Adrenal gland (tissue), 12 donors: Measurements from ENCODE around the gene CCDC27. TPM values are rescaled to one million over a fixed set of nuclear protein-coding genes. Genes with fewer than 3 reads are reported as not detected.

Experiments
- DNase-seq, 7 donors: peaks; one replicate each; pipeline ENCODE4 v3.0.0-alpha.2; 2019 to 2020
- H3K27ac ChIP-seq, 5 donors: fragments of 200-600 bp; sonication (generic) in 4 of 5; 1 replicate in 3 of 5; 2 replicates in 2 of 5; pipeline versions ENCODE4 v1.5.1 to v1.8.0; 2016 to 2020; ENCODE audit warnings: mild to moderate bottlenecking in 1 of 5
- H3K27me3 ChIP-seq: fragments of 200-600 bp; 2 replicates; pipeline ENCODE4 v1.8.0; 2021
- H3K36me3 ChIP-seq, 2 donors: fragments of 200-600 bp; replicated peaks in 1 of 2; 1 replicate in 1 of 2; 2 replicates in 1 of 2; pipeline versions ENCODE4 v1.5.1 to v1.8.0; 2018 to 2022
- H3K4me1 ChIP-seq, 2 donors: fragments of 200-600 bp; replicated peaks in 1 of 2; 1 replicate in 1 of 2; 2 replicates in 1 of 2; pipeline versions ENCODE4 v1.5.1 to v1.8.0; 2018 to 2021
- H3K4me3 ChIP-seq, 4 donors: fragments of 200-600 bp; sonication (generic) in 3 of 4; one replicate each; pipeline ENCODE4 v1.5.1; 2016 to 2018
- H3K9me3 ChIP-seq, 3 donors: fragments of 200-600 bp; sonication (generic) in 1 of 3; replicated peaks in 1 of 3; 1 replicate in 2 of 3; 2 replicates in 1 of 3; pipeline versions ENCODE4 v1.5.1 to v1.8.0; 2016 to 2021
- POLR2A ChIP-seq, 2 donors: fragments of 450-650 bp; IDR thresholded peaks; one replicate each; pipeline ENCODE4 v1.6.1; 2017; ENCODE audit warnings: antibody characterized with exemption in 2 of 2, mild to moderate bottlenecking in 2 of 2, moderate library complexity in 1 of 2
- WGBS, 4 donors: extraction: QIAGEN DNeasy Blood & Tissue Kit in 2 of 4; methylation state at CpG; one replicate each; pipeline versions ENCODE4 v1.1.5 to v1.1.7; 2013 to 2017; 5-methylcytosine and 5-hydroxymethylcytosine counted together
- intact Hi-C, 2 donors: fragments of 100-400 bp; cut with DNase I; formaldehyde crosslinking; loops; one replicate each; pipeline versions ENCODE4 v1.14.1 to v1.15.0; 2022 to 2023
- polyA plus RNA-seq, 3 donors: library from polyadenylated mRNA; stranded (reverse); fragments of 200-250 nt in 2 of 3; fragments of 350-450 nt in 1 of 3; fragmentation: Illumina TruSeq in 1 of 3; extraction: RNeasy Lipid Tissue Mini Kit (QIAGEN cat#74804) in 1 of 3; gene quantifications; one replicate each; pipeline ENCODE4 v1.2.3, GENCODE V29; 2013 to 2014
- total RNA-seq, 9 donors: library from RNA; depleted of rRNA in 4 of 9; stranded (reverse); fragments of >200 nt in 4 of 9; fragments of 120-200 nt in 1 of 9; fragmentation: NEBNext Ultra II Directional in 1 of 9; extraction: Animal tissue kit (Norgen Biotek cat#: 25700) in 1 of 9; gene quantifications; one replicate each; pipeline versions ENCODE4 v1.1.0 to v1.2.4, GENCODE V29; 2013 to 2023
- TF ChIP-seq, protein P1 (sequence below), 6 experiments: fragments of 450-650 bp in 4 of 6; fragments of 200-600 bp in 2 of 6; sonication (generic) in 1 of 6; IDR thresholded peaks; 1 replicate in 5 of 6; 2 replicates in 1 of 6; pipeline versions ENCODE4 v1.5.1 to v1.8.0; 2016 to 2021; ENCODE audit warnings: antibody characterized with exemption in 6 of 6, mild to moderate bottlenecking in 2 of 6, moderate library complexity in 1 of 6
- donor health status: healthy with polysubstance abuse.
- donor health status: Bipolar disorder and iron deficiency.
- donor health status: DM: yes; HTN: yes; CAD: no.
- donor health status: DM: no; HTN: no; CAD: no.
- donor health status: DM: no; HTN: no; CAD: no.
- donor health status: DM: yes; HTN: yes; CAD: no.

CCDC27 gene
- total and polyA plus RNA-seq, 12 donors = not detected

DNA sequence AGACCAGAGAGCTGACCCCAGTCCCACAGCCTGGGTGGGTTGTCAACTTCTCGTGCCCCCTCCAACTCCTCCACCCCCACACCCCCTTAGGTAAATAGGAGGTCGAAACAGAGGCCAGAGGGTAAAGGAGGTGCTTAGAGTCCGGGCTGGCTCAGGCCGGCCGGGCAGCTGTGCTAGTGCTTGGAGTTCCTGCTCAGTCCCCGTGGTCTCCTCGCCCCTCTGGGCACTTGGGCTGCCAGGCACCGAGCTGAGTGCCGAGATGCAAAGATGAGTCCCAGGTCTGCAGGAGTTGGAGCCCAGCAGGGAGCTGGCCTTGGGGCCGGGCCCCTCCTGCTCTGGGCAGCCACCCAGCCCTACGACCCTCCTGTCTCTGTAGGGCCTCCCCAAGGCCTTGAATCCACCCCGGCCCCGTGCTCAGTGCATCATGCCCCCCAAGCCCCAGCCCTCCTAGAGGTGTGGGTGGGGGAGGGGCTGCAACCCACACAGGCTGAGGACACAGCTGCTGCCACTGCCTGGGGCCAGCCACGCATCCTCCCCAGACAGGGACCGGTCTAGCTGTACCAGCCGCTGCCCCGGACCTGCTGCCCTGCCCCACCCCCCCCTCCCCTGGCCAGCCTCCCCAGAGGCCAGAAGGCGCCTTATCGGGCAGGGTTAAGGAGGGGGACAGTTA is 22.2 kb downstream of the CCDC27 start:
- H3K4me1 ChIP-seq = peaks cover 14 to 37% of the 10 kb centered on the region in 2 donors
- no peak overlapping the region for H3K4me3 ChIP-seq
- no peak for TF ChIP-seq POLR2A (IDR thresholded peaks at IDR 0.05)
- TF ChIP-seq, protein P1, sequence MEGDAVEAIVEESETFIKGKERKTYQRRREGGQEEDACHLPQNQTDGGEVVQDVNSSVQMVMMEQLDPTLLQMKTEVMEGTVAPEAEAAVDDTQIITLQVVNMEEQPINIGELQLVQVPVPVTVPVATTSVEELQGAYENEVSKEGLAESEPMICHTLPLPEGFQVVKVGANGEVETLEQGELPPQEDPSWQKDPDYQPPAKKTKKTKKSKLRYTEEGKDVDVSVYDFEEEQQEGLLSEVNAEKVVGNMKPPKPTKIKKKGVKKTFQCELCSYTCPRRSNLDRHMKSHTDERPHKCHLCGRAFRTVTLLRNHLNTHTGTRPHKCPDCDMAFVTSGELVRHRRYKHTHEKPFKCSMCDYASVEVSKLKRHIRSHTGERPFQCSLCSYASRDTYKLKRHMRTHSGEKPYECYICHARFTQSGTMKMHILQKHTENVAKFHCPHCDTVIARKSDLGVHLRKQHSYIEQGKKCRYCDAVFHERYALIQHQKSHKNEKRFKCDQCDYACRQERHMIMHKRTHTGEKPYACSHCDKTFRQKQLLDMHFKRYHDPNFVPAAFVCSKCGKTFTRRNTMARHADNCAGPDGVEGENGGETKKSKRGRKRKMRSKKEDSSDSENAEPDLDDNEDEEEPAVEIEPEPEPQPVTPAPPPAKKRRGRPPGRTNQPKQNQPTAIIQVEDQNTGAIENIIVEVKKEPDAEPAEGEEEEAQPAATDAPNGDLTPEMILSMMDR (IDR thresholded peaks at IDR 0.05) = no peak
- WGBS, 4 donors = 60 to 80% (median 67%) methylated on average over 6 to 19 of the region's 19 CpGs
- no peaks in the 10 kb centered on the region for H3K27me3 ChIP-seq
- intact Hi-C loops = no loop called here
- no peaks in the 10 kb centered on the region for H3K9me3 ChIP-seq
- DNase-seq = no peak
- H3K27ac ChIP-seq = peak overlapping the region in 2 of 5 donors; percentile 13 to 73
- H3K36me3 ChIP-seq = peaks cover 0 to 5% of the 10 kb centered on the region in 2 donors

DNA sequence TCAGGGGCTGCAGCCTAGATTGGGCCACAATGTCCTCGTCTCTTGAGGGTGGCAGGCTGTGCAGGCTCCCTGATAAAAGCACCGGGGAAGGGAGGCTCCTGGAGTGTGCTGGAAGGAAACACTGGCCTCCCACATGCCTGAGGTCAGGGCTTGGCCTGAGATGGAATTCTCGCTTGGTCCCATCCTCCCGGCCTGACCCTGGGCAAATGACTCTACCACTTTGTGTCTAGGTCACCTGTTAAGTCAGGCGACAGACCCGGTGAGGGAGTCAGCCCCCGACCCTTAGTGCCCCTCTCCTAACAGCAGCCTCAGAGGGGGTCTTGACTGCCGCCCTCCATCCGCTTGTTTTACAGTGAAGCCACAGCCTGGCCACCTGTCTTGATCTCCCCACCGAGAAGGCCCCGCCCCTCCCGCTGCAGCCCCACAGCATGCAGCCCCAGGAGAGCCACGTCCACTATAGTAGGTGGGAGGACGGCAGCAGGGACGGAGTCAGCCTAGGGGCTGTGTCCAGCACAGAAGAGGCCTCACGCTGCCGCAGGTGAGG is 22.8 kb downstream of the CCDC27 start:
- H3K36me3 ChIP-seq = peaks cover 0 to 11% of the 10 kb centered on the region in 2 donors
- H3K9me3 ChIP-seq = no peaks in the 10 kb centered on the region
- DNase-seq = no peak
- intact Hi-C loops = no loop called here
- no peak overlapping the region for H3K4me3 ChIP-seq
- 33 to 44% (median 41%) methylated on average over 1 to 17 of the region's 17 CpGs for WGBS, 4 donors
- H3K27me3 ChIP-seq = no peaks in the 10 kb centered on the region
- peaks cover 14 to 37% of the 10 kb centered on the region in 2 donors for H3K4me1 ChIP-seq
- no peak for TF ChIP-seq POLR2A (IDR thresholded peaks at IDR 0.05)
- TF ChIP-seq, protein P1 (IDR thresholded peaks at IDR 0.05) = no peak
- H3K27ac ChIP-seq = peak overlapping the region in 2 of 5 donors; percentile 13 to 73

DNA sequence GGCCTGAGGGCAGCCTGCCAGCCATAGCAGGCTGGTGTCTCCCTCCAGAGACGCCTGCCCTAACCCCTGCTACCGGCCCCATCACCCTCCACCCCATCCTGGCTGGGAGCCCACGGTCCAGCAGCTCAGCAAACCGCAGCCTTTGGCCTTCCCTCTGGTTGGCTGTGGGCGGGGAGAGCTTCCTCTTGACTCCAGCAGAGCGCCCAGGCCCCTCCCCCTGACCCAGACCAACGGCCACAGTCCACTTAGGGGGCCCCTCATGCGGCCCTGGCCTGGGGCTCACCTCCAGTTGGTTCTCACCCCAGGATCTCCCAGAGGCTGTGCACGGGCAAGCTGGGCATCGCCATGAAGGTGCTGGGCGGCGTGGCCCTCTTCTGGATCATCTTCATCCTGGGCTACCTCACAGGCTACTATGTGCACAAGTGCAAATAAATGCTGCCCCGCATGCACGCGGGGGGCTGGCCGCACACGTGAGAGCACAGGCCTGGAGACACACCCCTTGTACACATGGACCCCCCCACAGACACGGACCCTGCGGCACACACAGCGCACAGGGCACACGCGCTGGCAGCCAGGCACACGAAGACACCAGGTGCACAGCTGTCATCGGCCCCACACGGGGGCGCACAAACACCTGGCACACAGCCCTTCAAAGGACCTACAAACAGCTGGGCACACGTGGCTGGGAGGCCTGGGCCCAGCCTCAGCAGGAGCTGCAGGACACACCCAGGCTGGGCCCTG is 23.4 kb downstream of the CCDC27 start:
- no peak overlapping the region for H3K4me3 ChIP-seq
- peak overlapping the region in 1 of 5 donors; percentile 73 for H3K27ac ChIP-seq
- H3K9me3 ChIP-seq = no peaks in the 10 kb centered on the region
- peaks cover 0 to 17% of the 10 kb centered on the region in 2 donors for H3K36me3 ChIP-seq
- intact Hi-C loops = no loop called here
- WGBS, 4 donors = 11 to 40% (median 27%) methylated on average over 6 to 27 of the region's 27 CpGs
- no peak for TF ChIP-seq POLR2A (IDR thresholded peaks at IDR 0.05)
- TF ChIP-seq, protein P1 (IDR thresholded peaks at IDR 0.05) = peak in 2 of 6 experiments; percentile 10 to 24
- peak in 6 of 7 donors; percentile 44 to 58 (median 54) for DNase-seq
- H3K4me1 ChIP-seq = peaks cover 14 to 37% of the 10 kb centered on the region in 2 donors
- no peaks in the 10 kb centered on the region for H3K27me3 ChIP-seq

DNA sequence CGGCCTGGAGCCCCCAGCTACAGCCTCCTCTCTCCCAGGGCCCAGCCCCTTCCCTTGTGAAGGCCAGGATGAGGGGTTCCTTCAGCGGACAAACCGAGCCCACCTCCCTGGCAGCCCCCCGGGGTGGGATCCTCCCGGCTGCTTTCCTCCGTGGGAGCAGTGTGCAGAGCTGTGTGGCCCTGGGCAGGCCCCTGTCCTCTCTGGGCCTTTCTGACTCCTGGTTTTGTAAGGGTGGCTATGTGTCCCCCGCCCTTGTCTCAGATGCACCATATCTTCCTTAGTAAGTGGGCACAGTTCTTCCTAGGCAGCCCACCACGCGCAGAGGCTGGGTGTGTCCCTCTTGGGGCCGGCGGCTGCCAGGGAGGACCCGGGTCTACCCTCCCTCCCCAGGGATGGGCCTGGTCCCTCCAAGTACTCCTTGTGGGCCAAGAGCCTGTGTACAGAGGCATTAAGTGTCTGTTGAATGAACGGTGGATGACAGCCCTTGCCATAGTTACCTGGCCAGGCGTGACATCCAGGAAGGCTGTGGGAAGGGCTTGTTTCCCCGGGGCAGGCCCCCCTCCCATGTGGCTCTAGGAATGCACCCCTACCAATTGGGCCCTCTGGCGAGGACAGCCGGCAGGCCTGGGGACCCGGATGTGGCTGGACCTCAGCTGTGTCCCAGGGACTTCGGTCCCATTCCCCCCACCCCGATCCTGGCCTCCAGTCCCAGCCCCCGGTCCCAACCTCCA is 24.1 kb downstream of the CCDC27 start:
- H3K36me3 ChIP-seq = peaks cover 0 to 25% of the 10 kb centered on the region in 2 donors
- H3K27me3 ChIP-seq = no peaks in the 10 kb centered on the region
- TF ChIP-seq, protein P1 (IDR thresholded peaks at IDR 0.05) = no peak
- TF ChIP-seq POLR2A (IDR thresholded peaks at IDR 0.05) = no peak
- H3K4me3 ChIP-seq = no peak overlapping the region
- WGBS, 4 donors = 79 to 84% (median 83%) methylated on average over 9 to 21 of the region's 21 CpGs
- no peak overlapping the region for H3K27ac ChIP-seq
- intact Hi-C loops = no loop called here
- H3K4me1 ChIP-seq = peaks cover 10 to 33% of the 10 kb centered on the region in 2 donors
- no peaks in the 10 kb centered on the region for H3K9me3 ChIP-seq
- no peak for DNase-seq
